MCF 10A (cell line): Measurements from ENCODE around the gene PTPRC. TPM values are rescaled to one million over a fixed set of nuclear protein-coding genes. Genes with fewer than 3 reads are reported as not detected.

Source experiments
- BruUV-seq: library from RNA; stranded (reverse); fragments of 400-500 nt; replicated peaks from 2 replicates; lab custom pipeline; 2021; lab: Mats Ljungman, UMichigan
- CTCF ChIA-PET: fragments of 300-600 bp; sonication (Branson Sonifier 250); formaldehyde crosslinking; extraction: SDS; loops from one replicate; lab custom pipeline; 2021; ENCODE audit warnings: antibody characterized with exemption, inconsistent platforms; lab: Yijun Ruan, JAX
- POLR2A ChIA-PET: fragments of 300-600, 350-650 bp; sonication (Branson Sonifier 250); formaldehyde crosslinking; extraction: SDS; loops from one replicate; lab custom pipeline; 2020; ENCODE audit warnings: antibody characterized with exemption, inconsistent platforms; lab: Yijun Ruan, JAX
- DNase-seq: peaks from one replicate; pipeline ENCODE4 v3.0.0-alpha.2; 2018; ENCODE audit not compliant: unreplicated experiment
- H3K27ac Mint-ChIP-seq: one replicate; pipeline ENCODE4 v1.8.0; 2022; ENCODE audit warnings: mild to moderate bottlenecking, low read depth, mixed read lengths; ENCODE audit not compliant: unreplicated experiment
- H3K27me3 Mint-ChIP-seq: one replicate; pipeline ENCODE4 v1.8.0; 2022; ENCODE audit warnings: mixed read lengths; ENCODE audit not compliant: insufficient read depth, unreplicated experiment
- H3K36me3 Mint-ChIP-seq: one replicate; pipeline ENCODE4 v1.8.0; 2022; ENCODE audit warnings: mild to moderate bottlenecking, moderate library complexity, mixed read lengths; ENCODE audit not compliant: insufficient read depth, unreplicated experiment
- H3K4me1 Mint-ChIP-seq: one replicate; pipeline ENCODE4 v1.8.0; 2022; ENCODE audit warnings: mixed read lengths; ENCODE audit not compliant: insufficient read depth, unreplicated experiment
- H3K4me3 Mint-ChIP-seq: one replicate; pipeline ENCODE4 v1.8.0; 2022; ENCODE audit warnings: mild to moderate bottlenecking, moderate library complexity, mixed read lengths; ENCODE audit not compliant: unreplicated experiment
- H3K9me3 Mint-ChIP-seq: one replicate; pipeline ENCODE4 v1.8.0; 2022; ENCODE audit warnings: mixed read lengths; ENCODE audit not compliant: unreplicated experiment
- CTCF ChIP-seq: fragments of 200-600 bp; IDR thresholded peaks from one replicate; pipeline ENCODE4 v1.8.0; 2022; ENCODE audit warnings: antibody characterized with exemption, mild to moderate bottlenecking; ENCODE audit not compliant: unreplicated experiment
- intact Hi-C: fragments of 100-400 bp; cut with micrococcal nuclease; formaldehyde crosslinking; loops from 2 replicates; pipeline ENCODE4 v1.14.1; 2022
- total RNA-seq: library from RNA; stranded (reverse); gene quantifications from 2 replicates; pipeline ENCODE4 v1.2.3, GENCODE V29; 2022

Gene PTPRC
- total RNA-seq, 1 experiment from 2014 or later: not detected

- ChIA-PET POLR2A (interaction anchor here (0.6 kb wide), 1 partner anchor 276 kb away, joined by 3 read pairs; no protein-coding TSS in a partner anchor), CTCF (no interaction called here)
- H3K4me1 Mint-ChIP-seq: no peaks in the 10 kb centered on the region
- no peak for DNase-seq
- no peak for TF ChIP-seq CTCF
- H3K36me3 Mint-ChIP-seq: no peaks in the 10 kb centered on the region
- peaks cover 12% of the 10 kb centered on the region for H3K9me3 Mint-ChIP-seq
- no TSS peak for BruUV-seq
- no peaks in the 10 kb centered on the region for H3K27me3 Mint-ChIP-seq
- H3K27ac Mint-ChIP-seq: no peak overlapping the region
- intact Hi-C loops: no loop called here
- H3K4me3 Mint-ChIP-seq: no peak overlapping the region
These were observed 11.1 kb downstream of the PTPRC start for GRCh38 chr1:198649968-198650338.

- TF ChIP-seq CTCF: no peak
- H3K27ac Mint-ChIP-seq: no peak overlapping the region
- H3K27me3 Mint-ChIP-seq: no peaks in the 10 kb centered on the region
- peaks cover 12% of the 10 kb centered on the region for H3K9me3 Mint-ChIP-seq
- no TSS peak for BruUV-seq
- CTCF ChIA-PET: interaction anchor here (0.6 kb wide), 2 partner anchors 562 to 805 kb away, joined by 3 to 5 read pairs; no protein-coding TSS in a partner anchor
- intact Hi-C loops: no loop called here
- H3K4me3 Mint-ChIP-seq: no peak overlapping the region
- H3K4me1 Mint-ChIP-seq: no peaks in the 10 kb centered on the region
- POLR2A ChIA-PET: interaction anchor here (0.6 to 1.7 kb wide), 3 partner anchors 10 to 277 kb away, joined by 3 to 5 read pairs (median 3); no protein-coding TSS in a partner anchor
- H3K36me3 Mint-ChIP-seq: no peaks in the 10 kb centered on the region
- no peak for DNase-seq
These were observed 11.7 kb downstream of the PTPRC start for GRCh38 chr1:198650506-198650905.

- no peak overlapping the region for H3K4me3 Mint-ChIP-seq
- no peaks in the 10 kb centered on the region for H3K27me3 Mint-ChIP-seq
- no TSS peak for BruUV-seq
- H3K4me1 Mint-ChIP-seq: peaks cover 8% of the 10 kb centered on the region
- intact Hi-C loops: no loop called here
- no peak for TF ChIP-seq CTCF
- ChIA-PET CTCF (no interaction called here), POLR2A (interaction anchor here (0.6 to 1.7 kb wide), 3 partner anchors 9 to 202 kb away, joined by 3 to 5 read pairs (median 3); no protein-coding TSS in a partner anchor)
- peaks cover 12% of the 10 kb centered on the region for H3K9me3 Mint-ChIP-seq
- no peak for DNase-seq
- H3K27ac Mint-ChIP-seq: no peak overlapping the region
- no peaks in the 10 kb centered on the region for H3K36me3 Mint-ChIP-seq
These were observed 13.0 kb downstream of the PTPRC start for GRCh38 chr1:198651650-198652400.

GRCh38 chr1:198653808-198654413, 15.1 kb downstream of the PTPRC start:
- Mint-ChIP-seq H3K4me3 (no peak overlapping the region), H3K36me3 (no peaks in the 10 kb centered on the region), H3K9me3 (peaks cover 12% of the 10 kb centered on the region), H3K27me3 (no peaks in the 10 kb centered on the region), H3K27ac (no peak overlapping the region), H3K4me1 (peaks cover 24% of the 10 kb centered on the region)
- no peak for TF ChIP-seq CTCF
- DNase-seq: no peak
- intact Hi-C loops: no loop called here
- BruUV-seq: no TSS peak
- CTCF ChIA-PET: no interaction called here
- POLR2A ChIA-PET: no interaction called here
